ENCODE results near the gene TMPRSS2. TPM values are rescaled to one million over a fixed set of nuclear protein-coding genes. Genes with fewer than 3 reads are reported as not detected.
"Not testable (repeated sequence)": the region's sequence is repeated elsewhere in the genome, so short reads cannot be mapped to it uniquely, and the experiment has no call there.

The TMPRSS2 gene
- total RNA-seq, 1 donor from 2014 or later = not detected

DNA sequence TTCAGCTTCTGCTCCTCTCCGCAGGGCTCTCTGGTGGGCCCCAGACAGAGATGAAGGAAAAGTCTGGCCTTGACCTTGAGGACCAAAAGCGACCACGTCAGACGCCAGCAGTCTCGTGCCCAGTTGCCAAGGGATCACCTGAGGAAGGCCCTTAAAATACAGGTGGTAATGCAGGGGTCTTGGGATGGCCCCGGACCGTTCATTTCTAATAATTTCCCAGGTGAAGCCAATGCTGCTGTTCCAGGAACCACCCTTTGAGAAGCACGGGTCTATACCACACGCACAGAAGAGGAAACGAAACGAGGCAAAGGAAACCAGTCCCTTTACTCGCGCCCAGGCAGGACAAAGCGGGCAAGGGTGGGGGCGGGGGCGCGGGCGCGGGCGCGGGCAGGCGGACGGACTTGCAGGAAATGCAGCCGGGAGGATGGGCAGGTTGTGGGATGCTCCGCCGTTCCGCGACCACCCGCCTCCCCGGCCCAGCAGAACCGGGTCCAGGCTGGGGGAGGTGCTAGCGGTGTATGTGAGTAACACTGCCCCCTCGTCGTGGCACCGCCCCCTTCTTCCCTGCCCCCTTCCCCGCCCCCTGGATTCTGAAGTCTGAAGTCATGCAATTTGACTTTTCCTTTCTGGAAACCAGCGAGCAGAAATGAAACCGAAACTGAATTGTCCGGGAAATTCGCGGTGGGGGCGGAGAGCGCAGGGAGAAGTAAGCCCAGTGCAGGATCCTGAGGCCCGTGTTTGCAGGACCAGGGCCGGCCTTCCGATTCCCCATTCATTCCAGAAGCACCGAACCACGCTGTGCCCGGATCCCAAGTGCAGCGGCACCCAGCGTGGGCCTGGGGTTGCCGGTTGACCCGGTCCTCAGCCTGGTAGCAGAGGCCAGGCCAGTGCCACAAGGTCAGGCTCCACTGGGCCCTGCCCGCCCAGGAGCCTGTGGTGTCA is 87.8 kb downstream of the TMPRSS2 start:
- ATAC-seq (ENCODE audit: poor library complexity) = peak; percentile 95
- intact Hi-C loops (cut with DNase I) = no loop called here

DNA sequence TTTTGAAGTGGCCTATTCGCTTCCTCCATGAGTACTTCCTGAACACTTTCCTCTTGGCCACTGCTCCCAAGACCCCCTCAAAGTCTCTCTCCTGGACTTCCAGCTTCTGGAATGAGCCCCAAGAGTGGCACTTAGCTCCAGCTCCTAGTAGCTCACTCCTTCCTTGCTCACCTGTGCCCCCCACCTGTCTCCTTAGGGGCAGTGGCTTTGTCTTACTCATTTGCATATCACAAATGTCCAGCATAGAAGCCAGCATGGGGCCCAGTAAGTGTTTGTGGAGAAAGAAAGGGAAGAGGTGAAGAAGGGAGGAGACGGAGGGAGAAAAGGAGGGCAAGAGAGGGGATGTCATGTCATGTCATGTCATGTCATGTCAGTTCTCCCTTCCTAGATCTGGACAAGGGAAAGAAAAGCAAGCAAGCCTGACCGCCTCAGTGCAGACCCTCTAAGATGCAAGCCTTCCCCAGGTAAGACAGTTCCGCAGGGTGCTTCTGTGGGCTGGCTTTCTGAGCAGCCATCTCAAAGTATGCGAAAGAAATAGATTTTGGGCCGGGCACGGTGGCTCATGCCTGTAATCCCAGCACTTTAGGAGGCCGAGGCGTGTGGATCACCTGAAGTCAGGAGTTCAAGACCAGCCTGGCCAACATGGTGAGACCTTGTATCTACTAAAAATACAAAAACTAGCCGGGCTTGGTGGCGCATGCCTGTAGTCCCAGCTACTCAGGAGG is 88.8 kb downstream of the TMPRSS2 start:
- intact Hi-C loops (cut with DNase I) = no loop called here
- DNase-seq = no peak
- ATAC-seq (ENCODE audit: poor library complexity) = no peak

More for the DNA sequence above, 87.8 kb downstream of the TMPRSS2 start:
- peak; percentile 90 for DNase-seq

DNA sequence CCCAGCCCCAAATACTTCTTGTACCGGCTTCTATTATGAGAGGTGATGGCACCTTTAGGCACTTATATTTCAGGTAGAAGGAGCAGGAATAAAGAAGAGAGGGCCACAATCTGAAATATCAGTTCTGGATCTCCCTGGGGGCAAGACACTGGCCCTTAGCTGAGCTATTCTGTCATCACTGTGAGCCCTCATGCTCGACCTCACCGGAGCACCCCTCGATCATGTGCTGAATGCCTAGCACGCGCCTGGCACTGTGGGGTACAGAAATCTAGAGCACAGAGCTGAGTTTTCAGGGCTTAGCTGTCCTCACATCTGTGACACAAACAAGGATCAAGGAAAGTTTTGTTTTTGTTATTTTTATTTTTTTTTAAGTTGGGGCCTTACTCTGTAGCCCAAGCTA is 89.6 kb downstream of the TMPRSS2 start:
- DNase-seq = no peak
- intact Hi-C loops (cut with DNase I) = no loop called here
- no peak for ATAC-seq (ENCODE audit: poor library complexity)

DNA sequence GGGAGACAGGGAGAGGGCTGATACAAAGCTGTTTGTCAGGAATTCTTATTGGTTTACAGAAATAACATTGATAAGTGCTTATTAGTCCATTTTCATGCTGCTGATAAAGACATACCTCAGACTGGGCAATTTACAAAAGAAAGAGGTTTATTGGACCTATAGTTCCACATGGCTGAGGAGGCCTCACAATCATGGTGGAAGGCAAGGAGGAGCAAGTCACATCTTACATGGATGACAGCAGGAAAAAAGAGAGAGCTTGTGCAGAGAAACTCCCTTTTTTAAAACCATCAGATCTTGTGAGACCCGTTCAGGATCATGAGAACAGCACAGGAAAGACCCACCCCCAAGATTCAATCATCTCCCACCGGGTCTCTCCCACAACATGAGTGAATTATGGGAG is 90.5 kb downstream of the TMPRSS2 start:
- intact Hi-C loops (cut with DNase I); DNase-seq; ATAC-seq (ENCODE audit: poor library complexity): not testable (repeated sequence)

Other genes starting within 250 kb of the TMPRSS2 start
- gene FAM3B, start 191.4 kb downstream of the TMPRSS2 start, total RNA-seq = not detected
- 4.2 TPM for gene MX2, start 146.1 kb downstream of the TMPRSS2 start, total RNA-seq
- gene MX1, start 81.9 kb downstream of the TMPRSS2 start, total RNA-seq = 10.5 TPM

Measured in Right ventricle myocardium superior (tissue), 1 donor.